Sigmoid colon (tissue), 4 donors: ENCODE data around the gene RNF215.

Experiments used
- EP300 ChIP-seq, 4 donors: sonication (generic); formaldehyde crosslinking; IDR thresholded peaks; one replicate each; pipeline ENCODE4 v1.6.1; 2017; ENCODE audit warnings: antibody characterized with exemption in 4 of 4
- POLR2A ChIP-seq, 2 donors: fragments of 450-650 bp; IDR thresholded peaks; one replicate each; pipeline ENCODE4 v1.6.1; 2016; ENCODE audit warnings: antibody characterized with exemption in 2 of 2, mild to moderate bottlenecking in 2 of 2, moderate library complexity in 2 of 2
- POLR2AphosphoS5 ChIP-seq, 4 donors: sonication (generic); formaldehyde crosslinking; IDR thresholded peaks; one replicate each; pipeline ENCODE4 v1.6.1; 2017; ENCODE audit warnings: antibody characterized with exemption in 4 of 4
- TF ChIP-seq, protein P1 (sequence below), 4 experiments: fragments of 450-650 bp in 3 of 4; fragments of 200-600 bp in 1 of 4; IDR thresholded peaks; one replicate each; pipeline ENCODE4 v1.5.1; 2016 to 2019; ENCODE audit warnings: antibody characterized with exemption in 4 of 4, mild to moderate bottlenecking in 3 of 4, moderate library complexity in 2 of 4

- TF ChIP-seq POLR2A (IDR thresholded peaks at IDR 0.05) (no peak), POLR2AphosphoS5 (IDR thresholded peaks at IDR 0.05) (no peak), EP300 (IDR thresholded peaks at IDR 0.05) (no peak)
- TF ChIP-seq, protein P1, sequence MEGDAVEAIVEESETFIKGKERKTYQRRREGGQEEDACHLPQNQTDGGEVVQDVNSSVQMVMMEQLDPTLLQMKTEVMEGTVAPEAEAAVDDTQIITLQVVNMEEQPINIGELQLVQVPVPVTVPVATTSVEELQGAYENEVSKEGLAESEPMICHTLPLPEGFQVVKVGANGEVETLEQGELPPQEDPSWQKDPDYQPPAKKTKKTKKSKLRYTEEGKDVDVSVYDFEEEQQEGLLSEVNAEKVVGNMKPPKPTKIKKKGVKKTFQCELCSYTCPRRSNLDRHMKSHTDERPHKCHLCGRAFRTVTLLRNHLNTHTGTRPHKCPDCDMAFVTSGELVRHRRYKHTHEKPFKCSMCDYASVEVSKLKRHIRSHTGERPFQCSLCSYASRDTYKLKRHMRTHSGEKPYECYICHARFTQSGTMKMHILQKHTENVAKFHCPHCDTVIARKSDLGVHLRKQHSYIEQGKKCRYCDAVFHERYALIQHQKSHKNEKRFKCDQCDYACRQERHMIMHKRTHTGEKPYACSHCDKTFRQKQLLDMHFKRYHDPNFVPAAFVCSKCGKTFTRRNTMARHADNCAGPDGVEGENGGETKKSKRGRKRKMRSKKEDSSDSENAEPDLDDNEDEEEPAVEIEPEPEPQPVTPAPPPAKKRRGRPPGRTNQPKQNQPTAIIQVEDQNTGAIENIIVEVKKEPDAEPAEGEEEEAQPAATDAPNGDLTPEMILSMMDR (IDR thresholded peaks at IDR 0.05): no peak
Measured at GRCh38 chr22:30370641-30371230, 16.5 kb downstream of the RNF215 start.
